HG02840 (cell line): ENCODE results near the gene INSM2.

Source experiments
- ATAC-seq: cut with Tn5 transposase; IDR thresholded peaks from one replicate; pipeline ENCODE4 v1.9.1; 2021; ENCODE audit warnings: mild to moderate bottlenecking, moderate library complexity, moderate number of reproducible peaks; ENCODE audit not compliant: unreplicated experiment, low FRiP score

The INSM2 gene, protein sequence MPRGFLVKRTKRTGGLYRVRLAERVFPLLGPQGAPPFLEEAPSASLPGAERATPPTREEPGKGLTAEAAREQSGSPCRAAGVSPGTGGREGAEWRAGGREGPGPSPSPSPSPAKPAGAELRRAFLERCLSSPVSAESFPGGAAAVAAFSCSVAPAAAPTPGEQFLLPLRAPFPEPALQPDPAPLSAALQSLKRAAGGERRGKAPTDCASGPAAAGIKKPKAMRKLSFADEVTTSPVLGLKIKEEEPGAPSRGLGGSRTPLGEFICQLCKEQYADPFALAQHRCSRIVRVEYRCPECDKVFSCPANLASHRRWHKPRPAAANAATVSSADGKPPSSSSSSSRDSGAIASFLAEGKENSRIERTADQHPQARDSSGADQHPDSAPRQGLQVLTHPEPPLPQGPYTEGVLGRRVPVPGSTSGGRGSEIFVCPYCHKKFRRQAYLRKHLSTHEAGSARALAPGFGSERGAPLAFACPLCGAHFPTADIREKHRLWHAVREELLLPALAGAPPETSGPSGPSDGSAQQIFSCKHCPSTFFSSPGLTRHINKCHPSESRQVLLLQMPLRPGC

GRCh38 chr14:35533357-35534207 is at the start of gene INSM2:
Gene INSM2 (plus strand): TSS chr14:35534164. CDS start chr14:35534253, 89 bp downstream.
- ATAC-seq: peak; percentile 81

- no peak for ATAC-seq
These were observed 41.4 kb upstream of the INSM2 start for GRCh38 chr14:35492569-35493014.

DNA sequence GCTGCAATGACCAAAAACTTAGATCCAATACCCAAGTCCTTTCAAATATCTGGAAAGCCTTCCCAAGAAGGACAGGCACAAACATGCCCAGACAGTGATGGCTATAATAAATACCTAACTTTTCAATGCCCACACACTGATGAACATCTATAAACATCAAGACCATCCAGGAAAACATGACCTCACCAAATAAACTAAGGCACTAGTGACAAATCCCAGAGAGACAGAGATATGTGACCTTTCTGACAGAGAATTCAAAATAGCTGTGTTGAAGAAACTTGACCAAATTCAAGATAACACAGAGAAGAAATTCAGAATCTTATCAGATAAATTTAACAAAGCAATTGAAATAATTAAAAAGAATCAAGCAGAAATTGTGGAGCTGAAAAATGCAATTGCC is 38.7 kb upstream of the INSM2 start:
- ATAC-seq: no peak

GRCh38 chr14:35499180-35499579 is 34.8 kb upstream of the INSM2 start:
- no peak for ATAC-seq

GRCh38 chr14:35503646-35504045 is 30.3 kb upstream of the INSM2 start:
- ATAC-seq: no peak

DNA sequence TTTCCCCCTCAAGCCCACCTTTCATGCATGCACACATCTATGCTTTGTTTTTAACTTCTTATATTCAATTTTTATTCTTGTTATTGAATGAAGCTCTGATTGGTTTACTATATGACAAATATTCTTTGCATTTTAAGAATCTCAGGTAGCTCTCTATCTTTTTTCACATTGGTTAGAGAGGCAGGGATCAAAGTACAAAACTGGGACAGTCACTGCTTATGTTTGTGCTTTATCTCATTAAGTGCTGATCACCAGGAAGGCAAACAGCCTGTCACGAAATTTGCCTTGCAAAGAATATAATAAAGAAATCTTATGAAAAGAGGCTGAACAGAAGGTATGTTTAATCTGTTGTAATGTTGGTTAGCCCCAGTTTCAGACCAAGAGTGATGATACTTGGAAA is 29.7 kb upstream of the INSM2 start:
- no peak for ATAC-seq

- ATAC-seq: no peak
These were observed 27.5 kb upstream of the INSM2 start for GRCh38 chr14:35506461-35506860.

DNA sequence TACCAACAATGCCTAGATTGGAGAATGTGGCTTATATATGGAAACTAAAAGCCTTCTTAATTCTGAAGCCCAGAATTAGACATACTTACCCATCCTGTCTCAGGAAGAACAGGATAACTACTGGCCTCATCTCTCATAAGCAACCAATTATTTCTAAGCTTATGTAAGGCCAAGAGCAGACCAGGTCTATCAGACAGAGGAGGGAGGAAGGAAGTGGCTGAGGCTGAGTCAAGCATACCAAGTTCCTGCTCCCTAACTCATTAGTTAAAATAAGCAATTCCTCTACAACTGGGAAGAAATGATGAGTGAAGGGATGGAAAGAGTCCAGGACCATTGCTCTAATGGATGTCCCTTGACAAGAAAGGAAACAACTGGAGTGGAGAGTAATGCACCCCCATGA is 27.0 kb upstream of the INSM2 start:
- no peak for ATAC-seq

- no peak for ATAC-seq
These were observed 24.1 kb upstream of the INSM2 start for GRCh38 chr14:35509846-35510245.

- ATAC-seq: no peak
These were observed 21.2 kb upstream of the INSM2 start for GRCh38 chr14:35512765-35513164.

- ATAC-seq: no peak
These were observed 18.0 kb upstream of the INSM2 start for GRCh38 chr14:35515916-35516315.

- ATAC-seq: no peak
These were observed 14.0 kb upstream of the INSM2 start for GRCh38 chr14:35519986-35520385.

DNA sequence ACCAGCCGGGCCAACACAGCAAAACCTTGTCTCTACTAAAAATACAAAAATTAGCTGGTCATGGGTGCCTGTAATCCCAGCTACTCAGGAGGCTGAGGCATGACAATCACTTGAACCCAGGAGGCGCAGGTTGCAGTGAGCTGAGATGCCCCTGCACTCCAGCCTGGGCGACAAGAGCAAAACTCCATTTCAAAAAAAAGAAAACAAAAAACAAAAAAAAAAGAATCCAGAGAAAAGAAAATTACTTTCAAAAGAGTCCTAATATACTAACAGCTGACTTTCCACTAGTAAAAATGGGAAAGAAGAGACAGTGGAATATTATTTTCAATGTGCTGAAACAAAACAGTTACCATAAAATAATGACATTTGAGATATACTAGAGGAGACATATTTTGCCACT is 8.3 kb upstream of the INSM2 start:
- ATAC-seq: no peak

- ATAC-seq: no peak
These were observed 7.0 kb upstream of the INSM2 start for GRCh38 chr14:35526962-35527361.

- ATAC-seq: no peak
These were observed 1.8 kb upstream of the INSM2 start for GRCh38 chr14:35531960-35532747.

DNA sequence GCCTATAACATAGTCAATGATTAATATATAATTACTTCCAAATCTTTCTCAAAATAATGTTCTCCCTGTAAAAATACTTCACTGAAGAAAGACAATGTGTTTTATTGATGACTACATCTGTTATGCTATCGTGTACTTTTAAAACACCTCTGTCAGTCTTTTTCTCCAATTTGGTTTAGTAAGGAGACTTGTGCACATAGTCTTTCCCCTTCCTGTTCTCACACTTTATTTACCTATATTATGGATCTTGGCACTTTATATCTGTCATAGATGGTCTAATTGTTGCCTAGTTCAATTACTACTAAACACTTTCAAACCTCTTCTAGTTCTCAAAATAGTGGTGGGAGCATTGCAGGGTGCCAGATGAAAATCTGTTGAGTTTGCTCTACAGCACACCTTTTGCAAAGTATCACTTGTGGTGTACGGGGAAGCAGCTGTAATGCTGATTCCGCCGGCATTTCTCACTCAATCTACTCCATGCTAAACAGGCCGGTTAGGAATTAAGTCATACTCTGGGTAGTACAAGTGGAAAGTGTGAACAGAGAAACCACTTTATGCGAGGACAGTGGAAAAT is 1.1 kb upstream of the INSM2 start:
- no peak for ATAC-seq

- peak; percentile 21 for ATAC-seq
These were observed 376 bp downstream of the INSM2 start for GRCh38 chr14:35534208-35534872.

GRCh38 chr14:35534873-35535482 is 1.0 kb downstream of the INSM2 start:
- no peak for ATAC-seq

GRCh38 chr14:35535483-35536112 is 1.6 kb downstream of the INSM2 start:
- ATAC-seq: no peak
